Fibroblast of villous mesenchyme (primary cell): ENCODE measurements around the gene CYB561. TPM values are rescaled to one million over a fixed set of nuclear protein-coding genes. Genes with fewer than 3 reads are reported as not detected.

Experiments
- DNase-seq: peaks from one replicate; pipeline ENCODE4 v3.0.0-alpha.2; 2010; ENCODE audit warnings: low read depth
- H3K4me3 ChIP-seq: 2 replicates; pipeline ENCODE4 v1.5.1; 2011; ENCODE audit warnings: low read depth, mild to moderate bottlenecking, low read length
- total RNA-seq: library from RNA; depleted of rRNA; stranded (reverse); fragments of >200 nt; gene quantifications from 2 replicates; pipeline ENCODE4 v1.2.3, GENCODE V29; 2012
- TF ChIP-seq, protein P1 (sequence below): IDR thresholded peaks from 2 replicates; pipeline ENCODE4 v1.5.1; 2012; ENCODE audit warnings: low read depth, mild to moderate bottlenecking, low read length; ENCODE audit not compliant: insufficient read depth

CYB561 gene, protein sequence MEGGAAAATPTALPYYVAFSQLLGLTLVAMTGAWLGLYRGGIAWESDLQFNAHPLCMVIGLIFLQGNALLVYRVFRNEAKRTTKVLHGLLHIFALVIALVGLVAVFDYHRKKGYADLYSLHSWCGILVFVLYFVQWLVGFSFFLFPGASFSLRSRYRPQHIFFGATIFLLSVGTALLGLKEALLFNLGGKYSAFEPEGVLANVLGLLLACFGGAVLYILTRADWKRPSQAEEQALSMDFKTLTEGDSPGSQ
- 11.3 and 12.5 TPM in 2 replicates for total RNA-seq

DNA sequence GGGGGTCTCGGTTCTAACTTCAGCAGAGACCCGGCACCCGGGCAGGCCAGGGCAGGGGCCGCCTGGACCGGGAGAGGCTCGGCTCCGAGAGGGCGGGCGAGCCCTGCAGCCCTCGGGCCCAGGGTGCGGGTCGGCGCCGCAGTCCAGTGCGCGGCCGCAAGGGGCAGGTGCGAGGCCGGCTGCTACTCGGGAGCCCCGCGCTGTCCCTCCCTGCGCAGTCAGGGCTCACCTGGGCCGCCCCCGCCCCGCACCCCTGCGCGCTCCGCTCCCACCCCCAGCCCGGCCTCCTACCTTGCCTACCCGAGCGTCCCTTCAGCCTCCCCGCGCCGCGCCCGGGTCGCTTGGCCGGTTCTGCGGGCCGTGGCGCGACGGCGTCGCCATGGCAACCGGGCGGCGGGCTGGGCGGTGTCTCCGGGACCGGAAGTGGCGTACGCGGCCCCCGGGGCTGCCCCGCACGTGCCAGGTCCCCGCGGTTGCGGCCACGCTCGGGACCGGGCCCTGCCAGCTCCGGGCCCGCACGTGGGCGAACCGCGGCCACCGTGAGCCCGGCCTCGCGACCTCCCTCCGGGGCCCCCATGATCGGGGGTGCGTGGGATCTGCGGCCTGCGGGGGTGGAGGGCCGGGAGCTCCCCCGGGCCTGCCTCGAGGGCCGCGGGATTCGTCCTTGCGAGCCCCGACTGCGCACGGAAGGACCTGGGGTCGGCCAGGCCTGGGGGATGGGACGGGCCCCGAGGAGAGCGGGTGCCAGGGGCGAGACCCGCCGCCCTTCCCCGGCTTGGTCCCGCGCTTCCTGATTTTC is at the start of gene CYB561:
Gene CYB561, minus strand, starts transcription at position 353 of the 799 bp plus-strand sequence. CDS start 8,759 bp downstream, outside the sequence.
- DNase-seq = peak; percentile 52
- TF ChIP-seq, protein P1, sequence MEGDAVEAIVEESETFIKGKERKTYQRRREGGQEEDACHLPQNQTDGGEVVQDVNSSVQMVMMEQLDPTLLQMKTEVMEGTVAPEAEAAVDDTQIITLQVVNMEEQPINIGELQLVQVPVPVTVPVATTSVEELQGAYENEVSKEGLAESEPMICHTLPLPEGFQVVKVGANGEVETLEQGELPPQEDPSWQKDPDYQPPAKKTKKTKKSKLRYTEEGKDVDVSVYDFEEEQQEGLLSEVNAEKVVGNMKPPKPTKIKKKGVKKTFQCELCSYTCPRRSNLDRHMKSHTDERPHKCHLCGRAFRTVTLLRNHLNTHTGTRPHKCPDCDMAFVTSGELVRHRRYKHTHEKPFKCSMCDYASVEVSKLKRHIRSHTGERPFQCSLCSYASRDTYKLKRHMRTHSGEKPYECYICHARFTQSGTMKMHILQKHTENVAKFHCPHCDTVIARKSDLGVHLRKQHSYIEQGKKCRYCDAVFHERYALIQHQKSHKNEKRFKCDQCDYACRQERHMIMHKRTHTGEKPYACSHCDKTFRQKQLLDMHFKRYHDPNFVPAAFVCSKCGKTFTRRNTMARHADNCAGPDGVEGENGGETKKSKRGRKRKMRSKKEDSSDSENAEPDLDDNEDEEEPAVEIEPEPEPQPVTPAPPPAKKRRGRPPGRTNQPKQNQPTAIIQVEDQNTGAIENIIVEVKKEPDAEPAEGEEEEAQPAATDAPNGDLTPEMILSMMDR = peak; percentile 48
- H3K4me3 ChIP-seq = peak within 1 kb of the TSS; percentile 54

DNA sequence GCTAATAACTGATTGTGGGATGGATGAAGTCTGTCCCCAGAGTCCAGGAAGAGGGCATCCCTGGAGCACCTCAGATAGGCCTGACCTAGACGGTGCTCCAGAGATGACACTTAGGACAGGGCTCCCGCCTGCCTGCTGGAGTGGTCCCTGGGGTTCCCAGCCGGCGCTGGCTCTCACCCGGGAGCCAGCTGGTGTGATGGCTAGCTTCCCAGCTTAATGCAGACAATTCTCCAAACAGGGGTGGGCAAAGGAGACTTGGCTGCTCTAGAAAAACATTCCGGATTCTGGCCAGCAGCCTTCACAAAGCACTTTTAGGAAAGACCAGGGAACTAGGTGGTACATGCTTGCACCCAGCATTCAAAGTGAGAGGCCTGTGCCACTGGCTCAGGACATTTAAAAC is 49.4 kb upstream of the CYB561 start:
- H3K4me3 ChIP-seq = no peak overlapping the region
- TF ChIP-seq, protein P1 = no peak
- no peak for DNase-seq

DNA sequence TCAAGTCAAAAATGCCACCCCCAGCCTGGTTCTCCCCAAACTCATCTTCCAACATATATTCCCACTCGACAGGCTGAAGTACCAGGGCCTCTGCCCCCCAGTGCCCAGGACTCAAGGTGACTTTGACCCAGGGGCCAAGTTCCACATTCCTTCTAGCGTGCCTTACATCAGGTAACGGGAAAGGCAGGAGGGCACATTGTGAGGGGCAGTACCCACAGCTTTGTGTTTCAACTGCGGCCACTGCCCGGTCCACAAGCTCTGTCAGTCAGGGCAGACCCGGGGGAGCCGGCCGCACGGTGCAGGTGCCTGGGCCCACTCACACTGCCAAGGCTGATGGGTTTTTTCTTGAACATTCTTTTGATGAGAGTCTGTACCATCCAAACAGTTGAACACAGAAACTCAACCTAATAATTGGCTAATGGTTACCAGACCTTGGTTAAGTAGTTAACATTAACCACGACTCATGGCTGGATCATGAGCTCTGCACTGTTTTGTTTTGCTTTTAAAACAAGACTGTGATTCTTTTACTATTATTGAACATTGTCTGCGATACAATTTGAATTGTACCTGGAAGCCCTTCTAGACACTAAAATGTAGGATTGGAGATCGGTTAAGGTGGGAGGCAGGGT is 48.3 kb upstream of the CYB561 start:
- H3K4me3 ChIP-seq = no peak overlapping the region
- TF ChIP-seq, protein P1 = no peak
- DNase-seq = no peak

DNA sequence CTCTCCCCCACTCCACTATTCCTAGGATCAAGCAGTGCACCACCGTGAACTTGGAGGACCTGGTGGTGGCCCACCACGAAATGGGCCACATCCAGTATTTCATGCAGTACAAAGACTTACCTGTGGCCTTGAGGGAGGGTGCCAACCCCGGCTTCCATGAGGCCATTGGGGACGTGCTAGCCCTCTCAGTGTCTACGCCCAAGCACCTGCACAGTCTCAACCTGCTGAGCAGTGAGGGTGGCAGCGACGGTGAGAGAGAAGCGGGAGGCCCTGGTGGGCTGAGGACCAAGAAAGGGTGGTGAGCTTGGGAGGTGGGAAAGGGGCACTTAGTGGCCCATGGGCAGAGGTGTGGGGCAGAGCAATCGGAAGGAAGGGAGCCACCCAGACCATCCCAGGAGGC is 47.3 kb upstream of the CYB561 start:
- TF ChIP-seq, protein P1 = no peak
- no peak overlapping the region for H3K4me3 ChIP-seq
- no peak for DNase-seq

DNA sequence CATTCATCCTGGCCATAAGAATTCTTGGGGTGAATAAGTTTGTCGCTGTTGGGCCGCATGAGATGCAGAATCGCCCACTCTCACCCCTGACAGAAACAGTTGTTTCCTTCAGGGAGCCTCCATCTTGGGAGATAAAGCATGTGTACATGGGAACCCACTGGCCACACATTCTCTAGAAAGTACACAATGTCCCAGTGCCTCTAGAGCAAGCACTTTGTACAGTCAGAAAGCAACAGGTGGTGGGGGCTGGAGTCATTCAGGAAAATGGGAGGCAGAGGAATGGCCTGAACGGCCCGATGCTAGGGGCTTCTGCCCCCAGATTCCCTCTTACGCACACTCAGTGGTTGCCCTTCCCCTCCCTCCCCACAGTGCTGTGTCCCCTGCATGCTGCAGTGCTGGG is 46.8 kb upstream of the CYB561 start:
- TF ChIP-seq, protein P1 = no peak
- H3K4me3 ChIP-seq = no peak overlapping the region
- no peak for DNase-seq

DNA sequence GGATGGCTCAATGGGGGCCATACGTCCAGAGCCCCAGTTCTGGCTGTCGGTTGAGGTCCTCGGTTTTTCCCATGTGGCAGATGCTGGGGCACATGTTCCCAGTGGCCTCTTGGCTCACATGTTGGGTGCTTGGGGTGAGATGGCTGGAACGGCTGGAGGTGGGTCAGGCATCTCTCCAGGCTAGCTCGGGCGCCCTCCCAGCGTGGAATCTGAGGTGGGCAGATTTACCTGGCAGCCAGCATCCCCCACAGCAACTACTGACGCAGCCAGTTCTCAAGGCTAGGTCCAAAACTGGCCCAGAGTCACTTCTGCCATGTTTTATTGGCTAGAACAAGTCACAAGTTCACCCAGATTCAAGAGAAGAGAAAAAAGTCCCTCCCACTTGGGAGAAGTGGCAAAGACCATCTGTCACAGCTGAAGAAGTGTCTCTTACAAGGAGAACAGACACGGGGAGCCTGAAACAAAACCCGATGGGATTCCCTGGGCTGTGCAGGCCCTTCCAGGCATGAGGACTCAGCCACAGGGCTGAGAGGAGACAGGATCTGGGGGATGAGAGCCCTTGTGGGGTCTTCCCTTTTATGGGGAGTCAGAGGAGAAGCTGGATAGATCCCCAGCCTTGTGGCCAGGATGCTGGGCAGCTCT is 46.0 kb upstream of the CYB561 start:
- TF ChIP-seq, protein P1 = no peak
- no peak overlapping the region for H3K4me3 ChIP-seq
- no peak for DNase-seq
